H1 (cell line): Measurements from ENCODE around the gene POLDIP2. TPM values are rescaled to one million over a fixed set of nuclear protein-coding genes. Genes with fewer than 3 reads are reported as not detected.

Experiments used
- CTCF ChIA-PET: fragments of 300-600 bp; sonication (Branson Sonifier 250); formaldehyde crosslinking; loops from one replicate; lab custom pipeline; 2021; ENCODE audit not compliant: partially characterized antibody; lab: Charles Lee
- POLR2A ChIA-PET: fragments of 300-600 bp; sonication (Branson Sonifier 250); formaldehyde crosslinking; loops from one replicate; lab custom pipeline; 2021; ENCODE audit warnings: inconsistent platforms; ENCODE audit not compliant: partially characterized antibody; lab: Charles Lee
- DNase-seq, 2 experiments: peaks; one replicate each; pipeline versions ENCODE4 v3.0.0 to v3.0.0-alpha.2; 2010 to 2022; ENCODE audit warnings: low spot score in 2 of 2, low read depth in 1 of 2, mixed read lengths in 1 of 2
- FAIRE-seq: peaks from 2 replicates; lab custom pipeline; 2011; peaks lifted over from hg19 to GRCh38; lab: Jason Lieb, UNC
- H2AFZ ChIP-seq: 2 replicates; pipeline ENCODE4 v1.8.1; 2012; ENCODE audit warnings: low read length, inconsistent platforms
- H2AK5ac ChIP-seq: 2 replicates; pipeline ENCODE4 v1.6.1; 2013; ENCODE audit warnings: low read depth, low read length
- H2BK120ac ChIP-seq: replicated peaks from 2 replicates; pipeline ENCODE3; 2013; ENCODE audit warnings: low read depth, low read length, inconsistent platforms
- H2BK12ac ChIP-seq: 2 replicates; pipeline ENCODE4 v1.6.1; 2013; ENCODE audit warnings: low read depth, low read length
- H2BK15ac ChIP-seq: 2 replicates; pipeline ENCODE4 v1.6.1; 2013; ENCODE audit warnings: low read length
- H2BK20ac ChIP-seq: 2 replicates; pipeline ENCODE4 v1.6.1; 2013; ENCODE audit warnings: low read length
- H2BK5ac ChIP-seq: 2 replicates; pipeline ENCODE4 v1.6.1; 2013; ENCODE audit warnings: low read depth, low read length
- H3K14ac ChIP-seq: 2 replicates; pipeline ENCODE4 v1.6.1; 2013; ENCODE audit warnings: inconsistent platforms; ENCODE audit not compliant: insufficient read length
- H3K18ac ChIP-seq: 2 replicates; pipeline ENCODE4 v1.6.1; 2013; ENCODE audit warnings: low read length; ENCODE audit errors: extremely low read depth
- H3K23ac ChIP-seq: 2 replicates; pipeline ENCODE4 v1.6.1; 2013; ENCODE audit warnings: inconsistent platforms; ENCODE audit not compliant: insufficient read length
- H3K23me2 ChIP-seq: 2 replicates; pipeline ENCODE4 v1.6.1; 2013; ENCODE audit warnings: low read depth, low read length
- H3K27ac ChIP-seq: 2 replicates; pipeline ENCODE4 v1.6.1; 2011; ENCODE audit warnings: low read depth, low read length, inconsistent platforms
- H3K27me3 ChIP-seq, 4 experiments: replicated peaks in 1 of 4; 1 replicate in 1 of 4; 2 replicates in 3 of 4; pipeline versions ENCODE4 v1.6.1 to v1.8.1; 2011 to 2013; ENCODE audit warnings: low read length in 3 of 4, mild to moderate bottlenecking in 3 of 4, inconsistent platforms in 2 of 4, mixed read lengths in 2 of 4, moderate library complexity in 1 of 4; ENCODE audit not compliant: control insufficient read depth in 3 of 4, insufficient read depth in 3 of 4; ENCODE audit errors: extremely low read depth in 1 of 4
- H3K36me3 ChIP-seq, 4 experiments: 2 replicates each; pipeline versions ENCODE4 v1.6.1 to v1.8.1; 2011 to 2013; ENCODE audit warnings: mild to moderate bottlenecking in 4 of 4, low read length in 3 of 4, moderate library complexity in 2 of 4, control low read depth in 1 of 4, inconsistent platforms in 1 of 4; ENCODE audit not compliant: insufficient read depth in 4 of 4, control insufficient read depth in 2 of 4
- H3K4ac ChIP-seq: replicated peaks from 2 replicates; pipeline ENCODE3; 2013; ENCODE audit warnings: low read length, low read depth, mixed read lengths, inconsistent platforms; ENCODE audit not compliant: insufficient read length
- H3K4me1 ChIP-seq, 4 experiments: replicated peaks in 1 of 4; 1 replicate in 1 of 4; 2 replicates in 3 of 4; pipeline versions ENCODE4 v1.6.1 to v1.8.1; 2011 to 2013; ENCODE audit warnings: low read length in 3 of 4, inconsistent platforms in 2 of 4, mixed read lengths in 1 of 4; ENCODE audit not compliant: insufficient read depth in 4 of 4, control insufficient read depth in 3 of 4
- H3K4me2 ChIP-seq, 2 experiments: 2 replicates each; pipeline versions ENCODE4 v1.6.1 to v1.8.1; 2011 to 2013; ENCODE audit warnings: low read depth in 2 of 2, low read length in 2 of 2, control low read depth in 1 of 2, inconsistent platforms in 1 of 2, mild to moderate bottlenecking in 1 of 2; ENCODE audit not compliant: insufficient read depth in 1 of 2
- H3K4me3 ChIP-seq, 4 experiments: fragments of 200-600, 300-600 bp in 1 of 4; sonication (generic), shearing (Covaris generic), sonication (Bioruptor Twin) in 1 of 4; 2 replicates each; pipeline versions ENCODE4 v1.5.1 to v1.8.1; 2011 to 2016; ENCODE audit warnings: low read length in 4 of 4, low read depth in 3 of 4, control low read depth in 2 of 4, inconsistent platforms in 2 of 4, mild to moderate bottlenecking in 2 of 4, mixed read lengths in 1 of 4, moderate library complexity in 1 of 4; ENCODE audit not compliant: insufficient read depth in 2 of 4; ENCODE audit errors: extremely low read depth in 1 of 4
- H3K56ac ChIP-seq: replicated peaks from 2 replicates; pipeline ENCODE3; 2013; ENCODE audit warnings: low read depth, mild to moderate bottlenecking, mixed read lengths, low read length, inconsistent platforms; ENCODE audit not compliant: insufficient read length
- H3K79me1 ChIP-seq: 2 replicates; pipeline ENCODE4 v1.6.1; 2013; ENCODE audit warnings: low read depth, low read length, control low read depth
- H3K79me2 ChIP-seq, 2 experiments: 2 replicates each; pipeline versions ENCODE4 v1.6.1 to v1.8.1; 2012 to 2013; ENCODE audit warnings: low read length in 2 of 2, mild to moderate bottlenecking in 2 of 2, inconsistent platforms in 1 of 2; ENCODE audit not compliant: insufficient read depth in 2 of 2, control insufficient read depth in 1 of 2
- H3K9ac ChIP-seq, 4 experiments: replicated peaks in 1 of 4; 1 replicate in 1 of 4; 2 replicates in 3 of 4; pipeline versions ENCODE4 v1.6.1 to v1.8.1; 2011 to 2013; ENCODE audit warnings: low read depth in 3 of 4, low read length in 3 of 4, control low read depth in 2 of 4, mild to moderate bottlenecking in 2 of 4, moderate library complexity in 2 of 4, inconsistent platforms in 1 of 4; ENCODE audit errors: extremely low read depth in 1 of 4
- H3K9me3 ChIP-seq, 2 experiments: 2 replicates each; pipeline versions ENCODE4 v1.6.1 to v1.8.1; 2012 to 2013; ENCODE audit warnings: mild to moderate bottlenecking in 2 of 2, moderate library complexity in 2 of 2, control low read depth in 1 of 2, inconsistent platforms in 1 of 2, low read depth in 1 of 2, low read length in 1 of 2, mixed read lengths in 1 of 2; ENCODE audit not compliant: insufficient read depth in 2 of 2
- H4K20me1 ChIP-seq, 2 experiments: replicated peaks in 1 of 2; 2 replicates each; pipeline versions ENCODE3 to v1.8.1; 2011 to 2013; ENCODE audit warnings: inconsistent platforms in 2 of 2, low read length in 2 of 2, mild to moderate bottlenecking in 1 of 2; ENCODE audit not compliant: insufficient read depth in 2 of 2, control insufficient read depth in 1 of 2
- H4K5ac ChIP-seq: 2 replicates; pipeline ENCODE4 v1.6.1; 2013; ENCODE audit warnings: low read length, low read depth, mixed read lengths, inconsistent platforms; ENCODE audit not compliant: insufficient read length
- H4K8ac ChIP-seq: 2 replicates; pipeline ENCODE4 v1.8.0; 2013; ENCODE audit warnings: mild to moderate bottlenecking, moderate library complexity, low read length, inconsistent platforms; ENCODE audit not compliant: insufficient read depth; ENCODE audit errors: extremely low read depth
- H4K91ac ChIP-seq: replicated peaks from 2 replicates; pipeline ENCODE3; 2013; ENCODE audit warnings: low read length, mixed read lengths, inconsistent platforms; ENCODE audit not compliant: insufficient read length
- CTBP2 ChIP-seq: IDR thresholded peaks from 2 replicates; pipeline ENCODE4 v1.7.0; 2011; ENCODE audit warnings: borderline replicate concordance, mild to moderate bottlenecking, moderate library complexity, mixed read lengths, low read length; ENCODE audit not compliant: insufficient read depth, insufficient read length
- JUND ChIP-seq: IDR thresholded peaks from 2 replicates; pipeline ENCODE4 v1.6.1; 2011; ENCODE audit warnings: mild to moderate bottlenecking, improper control_type of control experiment, low read length
- MAX ChIP-seq: IDR thresholded peaks from 2 replicates; pipeline ENCODE4 v1.6.1; 2012; ENCODE audit warnings: inconsistent platforms
- PHF8 ChIP-seq: fragments of 200-600 bp; sonication (generic); conservative IDR thresholded peaks from 2 replicates; pipeline ENCODE4 v1.7.1; 2012; ENCODE audit warnings: low read depth, mild to moderate bottlenecking, inconsistent platforms, low read length, moderate library complexity
- RXRA ChIP-seq: IDR thresholded peaks from 2 replicates; pipeline ENCODE4 v1.6.1; 2011; ENCODE audit warnings: low read depth, mild to moderate bottlenecking, low read length, moderate library complexity; ENCODE audit not compliant: insufficient read depth
- SAP30 ChIP-seq: fragments of 300-600 bp; sonication (generic); IDR thresholded peaks from 2 replicates; pipeline ENCODE4 v1.7.1; 2012; ENCODE audit warnings: low read length, moderate library complexity, mild to moderate bottlenecking, inconsistent platforms; ENCODE audit not compliant: insufficient read depth, insufficient replicate concordance
- YY1 ChIP-seq: IDR thresholded peaks from 2 replicates; pipeline ENCODE4 v1.6.1; 2011; ENCODE audit warnings: low read depth, mild to moderate bottlenecking, low read length
- ZNF274 ChIP-seq: IDR thresholded peaks from 2 replicates; pipeline ENCODE4 v1.7.0; 2012; ENCODE audit warnings: low read length, borderline replicate concordance; ENCODE audit errors: extremely low read depth
- WGBS, 2 experiments: shearing (Covaris generic) in 1 of 2; methylation state at CpG; one replicate each; pipeline versions ENCODE4 v1.1.6 to v1.1.7; 2013 to 2015; ENCODE audit warnings: low lambda C conversion rate in 2 of 2, mixed read lengths in 2 of 2, inconsistent platforms in 1 of 2, low coverage in 1 of 2, missing lambda C conversion rate in 1 of 2; ENCODE audit not compliant: insufficient replicate concordance in 2 of 2, insufficient coverage in 1 of 2, insufficient read length in 1 of 2; ENCODE audit errors: extremely low coverage in 1 of 2, missing lambda C conversion rate in 1 of 2; 5-methylcytosine and 5-hydroxymethylcytosine counted together
- polyA plus RNA-seq, 7 experiments: library from polyadenylated mRNA; depleted of rRNA in 3 of 7; stranded (reverse) in 5 of 7; unstranded in 2 of 7; fragments of >200 nt in 5 of 7; fragments of 200-250 nt in 2 of 7; gene quantifications; 1 replicate in 5 of 7; 2 replicates in 1 of 7; 4 replicates in 1 of 7; pipeline versions ENCODE4 v1.2.1 to v1.2.3, GENCODE V29; 2011 to 2013; ENCODE audit warnings: missing spikeins in 2 of 7, mixed read lengths in 2 of 7
- total RNA-seq: library from RNA; stranded (reverse); fragmentation: NEBNext Ultra II Directional; extraction: Animal tissue kit (Norgen Biotek cat#: 25700); gene quantifications from 2 replicates; pipeline ENCODE4 v1.2.1, GENCODE V29; 2021
- TF ChIP-seq, protein P1 (sequence below): IDR thresholded peaks from 2 replicates; pipeline ENCODE4 v1.6.1; 2011; ENCODE audit warnings: low read length, improper control_type of control experiment

Gene POLDIP2
- total and polyA plus RNA-seq, 2 of the 8 experiments (the other 6 are each of a cell fraction or from before 2014, with no cell fraction given), result 74.0 to 76.1 TPM

GRCh38 chr17:28381141-28381825, 24.0 kb upstream of the POLDIP2 start:
- WGBS, 2 experiments, result 24% methylated on average over 56 of the region's 72 CpGs; no CpG with 5 or more reads in 1 of the 2 experiments
- no peak overlapping the region for H2BK20ac ChIP-seq
- peak overlapping the region; percentile 97; the same call in 1 of the 2 replicates for H2BK12ac ChIP-seq
- no peaks in the 10 kb centered on the region for H3K79me2 ChIP-seq
- FAIRE-seq (no peak), DNase-seq (peak; percentile 62 to 91)
- no peak overlapping the region for H4K91ac ChIP-seq
- H3K23me2 ChIP-seq, result peaks cover 14% of the 10 kb centered on the region
- peak overlapping the region; percentile 92; the same call in 1 of the 2 replicates for H2BK15ac ChIP-seq
- H2BK5ac ChIP-seq, result no peak overlapping the region
- H3K14ac ChIP-seq, result no peak overlapping the region
- peaks cover 38 to 67% (median 57%) of the 10 kb centered on the region in 4 experiments for H3K27me3 ChIP-seq
- no peak overlapping the region for H3K9ac ChIP-seq
- H3K18ac ChIP-seq, result peak overlapping the region; percentile 85; the same call in 1 of the 2 replicates
- peak overlapping the region in 2 of 4 experiments; percentile 21 to 50; a peak in 3 of 8 replicates for H3K4me3 ChIP-seq
- peaks cover 2 to 9% of the 10 kb centered on the region in 2 experiments for H4K20me1 ChIP-seq
- peak overlapping the region; percentile 33 to 76 for H3K4me2 ChIP-seq
- H4K8ac ChIP-seq, result peak overlapping the region; percentile 63
- H3K4ac ChIP-seq, result no peak overlapping the region
- ChIA-PET POLR2A (interaction anchor here (1.3 to 12.7 kb wide), 5 partner anchors 9 to 24 kb away, joined by 4 to 135 read pairs (median 5); partner anchors contain the start of genes POLDIP2, SARM1, SLC46A1 and VTN), CTCF (interaction anchor here (1.0 to 14.7 kb wide), 14 partner anchors 9 to 168 kb away, joined by 3 to 142 read pairs (median 4); partner anchors contain the start of genes SARM1 and VTN)
- H3K36me3 ChIP-seq, result no peaks in the 10 kb centered on the region
- no peak overlapping the region for H3K27ac ChIP-seq
- no peaks in the 10 kb centered on the region; the same call in 1 of the 2 replicates for H3K79me1 ChIP-seq
- no peak overlapping the region for H3K56ac ChIP-seq
- no peak overlapping the region for H2AK5ac ChIP-seq
- no peak overlapping the region for H4K5ac ChIP-seq
- H3K9me3 ChIP-seq, result no peaks in the 10 kb centered on the region
- H3K4me1 ChIP-seq, result peaks cover 0 to 13% (median 6%) of the 10 kb centered on the region in 4 experiments; a peak in 4 of 7 replicates
- no peak overlapping the region for H3K23ac ChIP-seq
- peak overlapping the region; percentile 89; the same call in 1 of the 2 replicates for H2AFZ ChIP-seq
- H2BK120ac ChIP-seq, result peak overlapping the region; percentile 38
- TF ChIP-seq RXRA (no peak), JUND (no peak), ZNF274 (no peak), SAP30 (no peak), YY1 (peak; percentile 56; the same call in 1 of the 2 replicates), MAX (peak; percentile 96), CTBP2 (no peak), PHF8 (no peak)
- TF ChIP-seq, protein P1, sequence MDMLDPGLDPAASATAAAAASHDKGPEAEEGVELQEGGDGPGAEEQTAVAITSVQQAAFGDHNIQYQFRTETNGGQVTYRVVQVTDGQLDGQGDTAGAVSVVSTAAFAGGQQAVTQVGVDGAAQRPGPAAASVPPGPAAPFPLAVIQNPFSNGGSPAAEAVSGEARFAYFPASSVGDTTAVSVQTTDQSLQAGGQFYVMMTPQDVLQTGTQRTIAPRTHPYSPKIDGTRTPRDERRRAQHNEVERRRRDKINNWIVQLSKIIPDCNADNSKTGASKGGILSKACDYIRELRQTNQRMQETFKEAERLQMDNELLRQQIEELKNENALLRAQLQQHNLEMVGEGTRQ, result peak; percentile 14; the same call in 1 of the 2 replicates
